Epithelial cell of esophagus (primary cell): ENCODE data around the gene TIGD7.
"Not testable (repeated sequence)": the region's sequence is repeated elsewhere in the genome, so short reads cannot be mapped to it uniquely, and the experiment has no call there.

Experiments used
- DNase-seq: peaks from one replicate; pipeline ENCODE4 v3.0.0; 2010; ENCODE audit warnings: low read depth
- H3K4me3 ChIP-seq: 2 replicates; pipeline ENCODE4 v1.5.1; 2011; ENCODE audit warnings: mild to moderate bottlenecking, low read length, control low read depth
- TF ChIP-seq, protein P1 (sequence below): IDR thresholded peaks from 2 replicates; pipeline ENCODE4 v1.5.1; 2011; ENCODE audit warnings: low read depth, mild to moderate bottlenecking, low read length, control low read depth, inconsistent platforms; ENCODE audit not compliant: insufficient read depth; ENCODE audit errors: missing control alignments

TIGD7 gene

DNA sequence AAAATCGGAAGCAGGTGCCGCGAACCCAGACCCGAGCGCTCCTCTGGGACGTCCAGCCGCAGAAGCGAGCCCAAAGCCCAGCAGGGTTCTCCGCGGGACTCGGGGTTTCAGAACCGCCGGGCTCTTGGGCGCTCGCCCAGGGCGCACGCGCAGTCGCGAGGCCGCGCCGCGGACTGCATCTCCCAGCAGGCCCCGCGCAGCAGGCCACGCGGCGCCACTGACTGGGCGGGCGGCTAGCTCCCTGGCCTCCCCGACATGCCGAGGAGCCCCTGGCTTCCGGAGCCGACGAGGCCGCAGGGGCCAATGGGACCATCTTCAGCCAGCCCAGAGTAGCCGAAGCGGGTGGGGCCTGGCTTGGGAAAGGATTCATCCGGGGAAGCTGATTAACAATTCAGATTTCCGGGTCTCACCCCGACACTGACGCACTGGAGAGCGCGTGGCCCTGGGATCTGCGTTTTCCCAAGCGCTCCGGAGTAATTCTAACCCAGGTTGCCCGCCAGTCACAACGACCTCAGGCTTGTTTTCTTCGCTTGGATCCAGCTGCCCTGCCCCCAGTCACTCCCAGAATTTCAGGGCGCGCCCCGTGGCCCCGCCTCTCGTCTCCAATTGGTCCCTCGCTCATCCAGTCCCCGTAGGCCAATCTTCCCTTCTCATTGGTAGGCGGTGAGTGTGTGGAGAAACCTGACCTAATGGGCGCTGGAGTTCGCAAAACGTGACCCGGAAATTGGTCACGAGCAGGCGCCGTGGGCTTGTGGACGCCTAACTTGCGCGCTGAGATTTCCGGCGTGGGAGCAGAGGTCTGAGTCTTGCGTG lies 22.3 kb downstream of the TIGD7 start, which contains the start of gene ZNF263:
Gene ZNF263, plus strand, starts transcription at position 762 of the 813 bp plus-strand sequence. CDS start 328 bp downstream, outside the sequence.
- peak within 1 kb of the TSS; percentile 95 for H3K4me3 ChIP-seq
- DNase-seq = peak; percentile 99

DNA sequence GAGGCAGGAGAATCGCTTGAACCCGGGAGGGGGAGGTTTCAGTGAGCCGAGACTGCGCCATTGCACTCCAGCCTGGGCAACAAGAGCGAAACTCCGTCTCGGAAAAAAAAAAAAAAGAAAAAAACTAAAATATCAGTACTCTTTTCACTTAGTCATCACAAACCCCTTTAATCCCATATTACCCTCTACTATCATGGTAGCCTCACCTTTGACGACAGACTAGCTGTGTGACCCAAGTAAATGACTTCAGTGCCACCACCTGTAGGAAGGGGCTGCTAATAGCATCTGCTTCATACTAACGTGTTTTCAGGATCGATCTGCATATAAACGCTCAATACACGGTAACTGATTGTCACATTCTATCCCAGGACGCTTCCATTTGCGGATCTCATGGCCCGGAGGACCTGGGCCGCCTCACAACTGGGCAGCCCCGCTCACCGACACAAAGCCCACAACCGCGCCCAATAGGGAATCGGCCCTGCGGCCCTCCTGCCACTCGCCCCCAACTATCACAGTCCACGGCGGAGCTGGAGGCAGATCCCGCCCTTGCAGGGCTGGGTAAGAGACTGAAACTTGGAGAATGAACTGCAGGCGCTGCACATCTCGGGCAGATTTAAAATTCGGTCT lies 23.0 kb downstream of the TIGD7 start:
- DNase-seq = no peak
- TF ChIP-seq, protein P1, sequence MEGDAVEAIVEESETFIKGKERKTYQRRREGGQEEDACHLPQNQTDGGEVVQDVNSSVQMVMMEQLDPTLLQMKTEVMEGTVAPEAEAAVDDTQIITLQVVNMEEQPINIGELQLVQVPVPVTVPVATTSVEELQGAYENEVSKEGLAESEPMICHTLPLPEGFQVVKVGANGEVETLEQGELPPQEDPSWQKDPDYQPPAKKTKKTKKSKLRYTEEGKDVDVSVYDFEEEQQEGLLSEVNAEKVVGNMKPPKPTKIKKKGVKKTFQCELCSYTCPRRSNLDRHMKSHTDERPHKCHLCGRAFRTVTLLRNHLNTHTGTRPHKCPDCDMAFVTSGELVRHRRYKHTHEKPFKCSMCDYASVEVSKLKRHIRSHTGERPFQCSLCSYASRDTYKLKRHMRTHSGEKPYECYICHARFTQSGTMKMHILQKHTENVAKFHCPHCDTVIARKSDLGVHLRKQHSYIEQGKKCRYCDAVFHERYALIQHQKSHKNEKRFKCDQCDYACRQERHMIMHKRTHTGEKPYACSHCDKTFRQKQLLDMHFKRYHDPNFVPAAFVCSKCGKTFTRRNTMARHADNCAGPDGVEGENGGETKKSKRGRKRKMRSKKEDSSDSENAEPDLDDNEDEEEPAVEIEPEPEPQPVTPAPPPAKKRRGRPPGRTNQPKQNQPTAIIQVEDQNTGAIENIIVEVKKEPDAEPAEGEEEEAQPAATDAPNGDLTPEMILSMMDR = no peak
- H3K4me3 ChIP-seq = peak overlapping the region; percentile 95

More for the DNA sequence above, 22.3 kb downstream of the TIGD7 start, which contains the start of gene ZNF263:
- TF ChIP-seq, protein P1 = no peak

DNA sequence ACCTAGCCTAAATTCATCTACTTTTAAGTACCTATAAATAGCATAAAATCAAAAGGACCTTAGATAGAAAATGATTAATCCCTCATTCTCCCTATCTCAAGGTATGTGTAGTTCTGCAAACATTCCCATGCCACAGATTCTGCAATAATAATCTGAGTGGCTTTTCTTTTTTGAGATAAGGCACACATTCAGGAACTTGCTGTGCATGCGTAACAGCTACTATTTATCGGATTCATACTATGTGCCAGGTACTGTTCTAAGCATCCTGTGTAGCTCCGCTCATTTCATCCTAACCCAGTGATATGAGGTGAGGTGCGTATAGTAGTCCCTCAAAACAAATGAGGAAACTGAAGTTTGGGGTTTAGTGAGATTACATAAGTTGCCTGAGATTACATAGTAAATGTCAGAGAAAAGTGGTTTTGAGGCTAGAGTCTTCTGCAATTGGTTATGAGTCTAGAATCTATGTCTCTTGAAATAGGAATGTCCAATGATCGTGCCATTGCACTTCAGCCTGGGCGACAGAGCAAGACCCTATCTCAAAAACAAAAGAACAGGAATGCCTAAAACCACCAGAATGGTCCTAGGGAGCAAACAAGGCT lies 23.9 kb downstream of the TIGD7 start:
- no peak overlapping the region for H3K4me3 ChIP-seq
- DNase-seq = no peak
- TF ChIP-seq, protein P1 = no peak

DNA sequence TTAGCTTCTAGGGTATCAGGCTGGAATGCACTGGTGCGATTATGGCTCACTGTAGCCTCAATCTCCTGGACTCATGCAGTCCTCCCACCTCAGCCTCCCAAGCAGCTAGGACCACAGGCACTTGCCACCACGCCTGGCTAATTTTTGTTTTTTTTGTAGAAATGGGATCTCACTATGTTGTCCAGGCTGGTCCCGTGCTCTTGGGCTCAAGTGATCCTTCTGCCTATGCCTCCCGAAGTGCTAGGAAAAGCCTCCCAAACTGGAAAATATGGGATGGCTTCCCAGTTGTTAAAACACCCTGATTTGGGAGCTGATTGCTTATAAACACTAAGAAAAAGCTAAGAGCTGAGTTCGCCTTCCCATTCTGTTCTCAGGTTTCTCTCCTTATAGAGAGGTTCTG lies 28.6 kb downstream of the TIGD7 start:
- TF ChIP-seq, protein P1 = no peak
- H3K4me3 ChIP-seq = no peak overlapping the region
- DNase-seq = no peak

DNA sequence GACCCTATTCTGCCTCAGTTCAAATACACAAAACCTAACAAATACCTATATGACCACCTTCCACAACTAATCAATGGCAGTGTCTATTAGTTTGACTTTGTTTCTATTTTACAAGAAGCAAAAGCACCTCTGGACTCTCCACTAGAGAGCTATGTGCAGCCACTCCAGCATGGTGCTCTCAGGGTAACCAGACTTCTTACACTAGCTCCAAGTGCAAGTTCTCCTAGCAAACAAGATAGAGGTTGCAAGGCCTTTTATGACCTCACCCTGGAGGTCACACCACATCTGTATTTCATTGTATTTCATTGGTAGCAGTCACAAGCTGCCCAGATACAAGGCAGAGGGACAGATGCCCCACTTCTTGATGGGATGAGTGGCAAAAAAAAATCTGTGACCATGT lies 30.3 kb downstream of the TIGD7 start:
- no peak for DNase-seq
- TF ChIP-seq, protein P1 = no peak
- H3K4me3 ChIP-seq = no peak overlapping the region

DNA sequence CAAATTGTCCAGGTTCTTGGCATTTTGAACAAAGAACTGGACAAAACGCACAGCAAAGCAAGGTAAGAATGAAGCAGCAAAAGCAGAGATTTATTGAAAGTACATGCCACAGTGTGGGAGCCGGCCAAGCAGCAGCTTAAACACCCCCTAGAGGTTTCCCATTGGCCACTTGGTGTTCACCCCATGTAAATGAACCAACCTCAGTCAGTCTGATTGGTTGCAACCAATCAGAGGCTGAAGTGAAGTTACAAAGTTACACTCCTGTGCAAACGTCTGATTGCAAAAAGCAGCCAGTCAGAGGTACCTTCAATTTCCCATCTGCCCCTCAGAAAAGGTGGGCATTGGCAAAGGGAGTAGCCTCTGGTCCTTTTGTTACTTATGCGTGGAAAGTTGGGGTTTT lies 30.7 kb downstream of the TIGD7 start:
- DNase-seq = no peak
- TF ChIP-seq, protein P1 = no peak

DNA sequence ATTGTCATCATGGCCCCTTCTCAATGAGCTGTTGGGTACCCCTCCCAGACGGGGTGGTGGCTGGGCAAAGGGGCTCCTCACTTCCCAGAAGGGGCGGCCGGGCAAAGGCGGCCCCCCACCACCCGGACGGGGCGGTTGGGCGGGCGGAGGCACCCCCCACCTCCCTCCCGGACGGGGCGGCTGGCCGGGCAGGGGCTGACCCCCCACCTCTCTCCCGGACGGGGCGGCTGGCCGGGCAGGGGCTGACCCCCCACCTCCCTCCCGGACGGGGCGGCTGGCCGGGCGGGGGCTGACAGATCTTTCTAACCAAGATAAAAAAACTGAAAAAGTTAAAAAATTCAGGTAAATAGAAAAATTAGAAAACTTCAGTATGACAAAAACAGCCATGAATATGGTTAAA lies 33.9 kb downstream of the TIGD7 start:
- H3K4me3 ChIP-seq, DNase-seq: not testable (repeated sequence)

More for the DNA sequence above, 30.7 kb downstream of the TIGD7 start:
- no peak overlapping the region for H3K4me3 ChIP-seq

DNA sequence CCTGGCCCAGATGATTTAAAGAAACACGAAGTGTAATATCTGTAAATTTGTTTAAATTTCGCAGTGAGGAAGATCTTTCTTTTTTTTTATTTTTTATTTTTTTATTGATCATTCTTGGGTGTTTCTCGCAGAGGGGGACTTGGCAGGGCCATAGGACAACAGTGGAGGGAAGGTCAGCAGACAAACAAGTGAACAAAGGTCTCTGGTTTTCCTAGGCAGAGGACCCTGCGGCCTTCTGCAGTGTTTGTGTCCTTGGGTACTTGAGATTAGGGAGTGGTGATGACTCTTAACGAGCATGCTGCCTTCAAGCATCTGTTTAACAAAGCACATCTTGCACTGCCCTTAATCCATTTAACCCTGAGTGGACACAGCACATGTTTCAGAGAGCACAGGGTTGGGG lies 34.5 kb downstream of the TIGD7 start:
- DNase-seq = not testable (repeated sequence)

More for the DNA sequence above, 34.5 kb downstream of the TIGD7 start:
- H3K4me3 ChIP-seq = not testable (repeated sequence)
